Central memory CD8-positive, alpha-beta T cell (primary cell): ENCODE measurements around the gene LMX1A.

Experiments used
- ATAC-seq: fragments of 150-1000 bp; cut with Tn5 transposase; replicated peaks from 2 replicates; pipeline ENCODE4 v1.10.0; 2022; ENCODE audit warnings: mild to moderate bottlenecking, moderate FRiP score, moderate number of reproducible peaks; ENCODE audit not compliant: poor library complexity, severe bottlenecking; ENCODE audit errors: extremely low read depth
- DNase-seq, 2 donors: peaks; one replicate each; pipeline ENCODE4 v3.0.0; 2021; ENCODE audit warnings: low spot score in 2 of 2
- H3K27ac Mint-ChIP-seq: one replicate; pipeline ENCODE4 v1.8.0; 2022; ENCODE audit warnings: low read depth, mild to moderate bottlenecking, moderate library complexity, mixed read lengths
- H3K27me3 Mint-ChIP-seq: one replicate; pipeline ENCODE4 v1.8.0; 2022; ENCODE audit warnings: mixed read lengths
- H3K36me3 Mint-ChIP-seq: one replicate; pipeline ENCODE4 v1.8.0; 2022; ENCODE audit warnings: mild to moderate bottlenecking, moderate library complexity, mixed read lengths; ENCODE audit not compliant: insufficient read depth
- H3K4me1 Mint-ChIP-seq: one replicate; pipeline ENCODE4 v1.8.0; 2022; ENCODE audit warnings: mixed read lengths
- H3K4me3 Mint-ChIP-seq: one replicate; pipeline ENCODE4 v1.8.0; 2022; ENCODE audit warnings: mild to moderate bottlenecking, moderate library complexity, mixed read lengths
- H3K9me3 Mint-ChIP-seq: one replicate; pipeline ENCODE4 v1.8.0; 2022; ENCODE audit warnings: mixed read lengths

LMX1A gene

DNA sequence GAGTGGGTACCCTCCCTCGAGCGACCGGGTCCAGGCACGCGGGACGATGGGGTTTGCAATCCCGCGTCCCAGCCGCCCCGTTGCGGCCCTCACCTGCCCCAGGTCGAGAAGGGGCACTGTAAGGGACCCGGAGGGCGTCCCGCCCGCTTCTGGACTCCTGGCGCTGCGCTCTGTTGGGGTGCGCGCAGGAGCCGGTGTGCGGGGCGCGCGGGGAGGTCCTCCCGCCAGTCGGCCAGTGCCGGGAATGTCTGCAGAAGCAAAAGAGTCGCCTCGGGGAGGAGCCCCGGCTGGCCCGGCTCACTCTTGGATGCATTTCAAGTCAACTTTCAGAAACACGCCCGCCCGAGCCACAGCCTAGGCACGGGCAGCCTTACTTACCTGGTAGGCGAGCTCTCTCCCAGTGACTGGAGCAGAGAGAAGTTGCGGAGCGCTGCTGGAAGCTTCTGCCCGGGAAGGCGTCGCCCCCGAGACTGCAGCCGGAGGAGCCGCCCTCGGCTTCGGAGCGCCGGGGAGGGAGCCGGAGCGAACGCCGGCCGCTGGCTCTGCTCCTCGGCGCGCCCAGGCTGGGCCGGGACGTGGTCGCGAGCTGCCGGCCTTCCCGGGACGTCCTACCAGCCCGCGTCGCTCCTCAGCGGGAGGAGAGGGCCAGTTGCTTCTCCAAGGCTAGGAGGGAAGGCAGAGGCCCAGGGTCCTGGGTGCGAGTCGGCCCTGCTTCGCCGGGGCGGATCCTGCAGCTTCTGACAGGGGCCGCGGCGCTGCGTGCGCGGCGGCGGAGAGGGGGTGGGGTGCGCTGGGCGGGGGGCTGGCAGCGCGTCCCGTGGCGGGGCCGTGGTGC lies at the start of gene LMX1A:
Gene LMX1A (minus strand): TSS at position 739 of the 835 bp plus-strand sequence. CDS start 1,156 bp downstream, outside the sequence.
- ATAC-seq (no peak), DNase-seq (no peak)
- Mint-ChIP-seq H3K27ac (no peak within 1 kb of the TSS), H3K4me1 (no peaks in the 10 kb centered on the region), H3K9me3 (no peaks in the 10 kb centered on the region), H3K4me3 (no peak within 1 kb of the TSS), H3K36me3 (peaks cover 4% of the 10 kb centered on the region), H3K27me3 (peaks cover 91% of the 10 kb centered on the region)

GRCh38 chr1:165403835-165404482 lies 47.4 kb upstream of the LMX1A start:
- no peak for DNase-seq
- peaks cover 27% of the 10 kb centered on the region for H3K27me3 Mint-ChIP-seq
- H3K9me3 Mint-ChIP-seq: no peaks in the 10 kb centered on the region
- H3K36me3 Mint-ChIP-seq: no peaks in the 10 kb centered on the region
- no peak overlapping the region for H3K27ac Mint-ChIP-seq
- H3K4me3 Mint-ChIP-seq: no peak overlapping the region
- no peak for ATAC-seq
- no peaks in the 10 kb centered on the region for H3K4me1 Mint-ChIP-seq

DNA sequence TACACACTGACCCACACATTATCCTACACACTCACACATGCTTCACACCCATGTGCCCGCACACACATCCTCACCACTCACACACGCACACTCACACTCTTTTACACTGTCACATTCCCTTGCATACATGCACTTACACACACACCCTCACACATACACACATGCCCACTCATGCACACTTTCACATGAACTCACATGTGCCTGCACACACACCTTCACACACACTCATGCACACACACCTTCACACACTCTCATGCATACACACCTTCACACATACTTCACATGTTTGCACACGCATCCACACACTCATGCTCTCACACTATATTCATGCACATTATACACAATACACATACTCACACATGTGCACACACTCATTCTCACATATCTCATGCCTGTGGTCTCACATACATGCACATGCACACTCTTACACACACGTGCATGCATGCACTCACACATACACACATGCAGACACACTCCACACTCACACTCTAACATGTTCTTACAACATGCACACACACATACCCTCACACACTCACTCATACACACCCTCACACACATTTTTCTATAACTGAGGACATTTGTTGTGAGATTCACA lies 46.1 kb upstream of the LMX1A start:
- H3K9me3 Mint-ChIP-seq: no peaks in the 10 kb centered on the region

GRCh38 chr1:165397944-165398343 lies 41.4 kb upstream of the LMX1A start:
- no peaks in the 10 kb centered on the region for H3K9me3 Mint-ChIP-seq
- H3K27me3 Mint-ChIP-seq: peaks cover 48% of the 10 kb centered on the region
- no peak for ATAC-seq
- DNase-seq: no peak
- H3K4me3 Mint-ChIP-seq: no peak overlapping the region
- H3K27ac Mint-ChIP-seq: no peak overlapping the region
- peaks cover 7% of the 10 kb centered on the region for H3K4me1 Mint-ChIP-seq
- peaks cover 4% of the 10 kb centered on the region for H3K36me3 Mint-ChIP-seq

More for the DNA sequence above, 46.1 kb upstream of the LMX1A start:
- Mint-ChIP-seq H3K27me3 (peaks cover 15% of the 10 kb centered on the region), H3K36me3 (no peaks in the 10 kb centered on the region), H3K4me3 (no peak overlapping the region), H3K4me1 (no peaks in the 10 kb centered on the region), H3K27ac (no peak overlapping the region)
- ATAC-seq (no peak), DNase-seq (no peak)

DNA sequence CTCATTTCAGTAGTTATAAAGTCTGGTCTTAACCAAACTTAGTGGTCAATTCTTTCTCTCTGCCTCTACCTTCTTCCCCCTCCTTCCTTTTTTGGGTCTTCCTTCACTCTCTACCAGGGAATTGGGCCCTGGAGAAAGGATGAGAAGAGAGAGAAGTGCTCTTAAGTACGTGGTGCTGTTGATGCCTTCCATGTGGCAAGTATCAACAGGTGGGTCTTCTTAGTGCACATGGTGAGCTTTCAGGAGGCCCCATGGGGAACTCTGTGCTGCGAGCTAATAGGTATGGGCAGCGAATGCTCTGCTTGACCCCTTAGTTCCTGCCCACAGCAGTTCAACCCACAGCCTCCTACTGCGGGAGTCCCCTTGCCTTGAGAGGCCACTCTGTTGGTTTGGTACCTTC lies 39.4 kb upstream of the LMX1A start:
- Mint-ChIP-seq H3K36me3 (peaks cover 5% of the 10 kb centered on the region), H3K9me3 (no peaks in the 10 kb centered on the region), H3K27me3 (peaks cover 67% of the 10 kb centered on the region), H3K27ac (no peak overlapping the region), H3K4me3 (no peak overlapping the region), H3K4me1 (peaks cover 11% of the 10 kb centered on the region)
- ATAC-seq (no peak), DNase-seq (no peak)

DNA sequence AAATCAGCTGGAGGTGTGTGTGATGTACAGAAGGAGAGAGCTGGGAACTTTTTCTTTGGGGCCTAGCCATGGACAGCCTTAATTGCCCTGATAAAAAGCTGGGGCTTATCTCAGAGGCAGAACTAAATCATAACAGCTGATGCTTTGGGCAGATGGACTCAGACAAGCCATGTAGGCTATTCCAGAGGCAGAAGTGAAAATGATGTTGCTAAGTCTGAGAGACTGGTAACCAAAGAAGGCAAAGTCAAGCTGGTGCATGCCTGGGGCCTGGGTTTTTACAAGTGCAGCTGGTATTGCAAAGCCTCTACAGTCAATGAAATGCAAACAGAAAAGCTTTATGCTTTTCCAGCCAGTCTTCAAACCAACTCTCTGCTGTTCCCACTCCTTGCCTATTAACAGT lies 39.0 kb upstream of the LMX1A start:
- no peak for ATAC-seq
- Mint-ChIP-seq H3K4me3 (no peak overlapping the region), H3K9me3 (no peaks in the 10 kb centered on the region), H3K27ac (no peak overlapping the region), H3K36me3 (peaks cover 5% of the 10 kb centered on the region), H3K4me1 (peaks cover 11% of the 10 kb centered on the region), H3K27me3 (peaks cover 67% of the 10 kb centered on the region)
- DNase-seq: no peak

- Mint-ChIP-seq H3K4me1 (peaks cover 11% of the 10 kb centered on the region), H3K27ac (peak overlapping the region; percentile 88), H3K36me3 (peaks cover 5% of the 10 kb centered on the region), H3K27me3 (peaks cover 90% of the 10 kb centered on the region), H3K9me3 (no peaks in the 10 kb centered on the region), H3K4me3 (peak overlapping the region; percentile 67)
- ATAC-seq (peak; percentile 98), DNase-seq (peak; percentile 83 to 85)
These were observed 36.4 kb upstream of the LMX1A start for GRCh38 chr1:165392634-165393571.

- Mint-ChIP-seq H3K27ac (no peak overlapping the region), H3K4me1 (peaks cover 11% of the 10 kb centered on the region), H3K27me3 (peaks cover 95% of the 10 kb centered on the region), H3K36me3 (peaks cover 5% of the 10 kb centered on the region), H3K4me3 (no peak overlapping the region), H3K9me3 (no peaks in the 10 kb centered on the region)
- DNase-seq (no peak), ATAC-seq (no peak)
These were observed 33.1 kb upstream of the LMX1A start for GRCh38 chr1:165389609-165390008.

GRCh38 chr1:165387961-165388360 lies 31.4 kb upstream of the LMX1A start:
- no peaks in the 10 kb centered on the region for H3K9me3 Mint-ChIP-seq
- H3K36me3 Mint-ChIP-seq: peaks cover 1% of the 10 kb centered on the region
- no peak for ATAC-seq
- no peak overlapping the region for H3K27ac Mint-ChIP-seq
- peaks cover 5% of the 10 kb centered on the region for H3K4me1 Mint-ChIP-seq
- DNase-seq: no peak
- peaks cover 94% of the 10 kb centered on the region for H3K27me3 Mint-ChIP-seq
- no peak overlapping the region for H3K4me3 Mint-ChIP-seq

DNA sequence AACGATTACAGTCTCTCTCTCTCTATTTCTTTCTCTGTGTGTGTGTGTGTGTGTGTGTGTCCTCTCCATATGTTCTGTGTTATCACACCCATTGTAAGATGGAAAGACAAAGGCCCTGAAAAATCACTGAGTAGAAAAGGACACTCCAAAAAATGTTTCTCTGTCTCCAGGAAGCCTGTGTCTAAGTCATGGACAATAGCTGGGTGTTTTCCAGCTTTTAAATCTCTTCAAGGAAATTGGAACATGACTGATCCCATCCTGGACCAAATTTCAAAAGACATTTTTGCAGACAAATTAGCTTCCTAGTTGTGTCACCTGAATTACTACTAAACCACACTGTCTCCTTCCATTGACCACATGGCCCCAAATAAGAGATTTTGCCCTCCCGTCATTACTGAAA lies 31.0 kb upstream of the LMX1A start:
- Mint-ChIP-seq H3K4me3 (no peak overlapping the region), H3K27me3 (peaks cover 94% of the 10 kb centered on the region), H3K9me3 (no peaks in the 10 kb centered on the region), H3K27ac (no peak overlapping the region), H3K36me3 (no peaks in the 10 kb centered on the region), H3K4me1 (peaks cover under 1% of the 10 kb centered on the region)
- no peak for DNase-seq
- no peak for ATAC-seq

GRCh38 chr1:165383599-165384405 lies 27.3 kb upstream of the LMX1A start:
- Mint-ChIP-seq H3K27me3 (peaks cover 82% of the 10 kb centered on the region), H3K4me1 (no peaks in the 10 kb centered on the region), H3K27ac (no peak overlapping the region), H3K9me3 (no peaks in the 10 kb centered on the region), H3K36me3 (no peaks in the 10 kb centered on the region), H3K4me3 (no peak overlapping the region)
- DNase-seq (no peak), ATAC-seq (no peak)
